ENCODE data around the gene ACSL5.
A peak's percentile ranks its signal among the peaks of the same experiment; 100 is the strongest.

Gene ACSL5, protein sequence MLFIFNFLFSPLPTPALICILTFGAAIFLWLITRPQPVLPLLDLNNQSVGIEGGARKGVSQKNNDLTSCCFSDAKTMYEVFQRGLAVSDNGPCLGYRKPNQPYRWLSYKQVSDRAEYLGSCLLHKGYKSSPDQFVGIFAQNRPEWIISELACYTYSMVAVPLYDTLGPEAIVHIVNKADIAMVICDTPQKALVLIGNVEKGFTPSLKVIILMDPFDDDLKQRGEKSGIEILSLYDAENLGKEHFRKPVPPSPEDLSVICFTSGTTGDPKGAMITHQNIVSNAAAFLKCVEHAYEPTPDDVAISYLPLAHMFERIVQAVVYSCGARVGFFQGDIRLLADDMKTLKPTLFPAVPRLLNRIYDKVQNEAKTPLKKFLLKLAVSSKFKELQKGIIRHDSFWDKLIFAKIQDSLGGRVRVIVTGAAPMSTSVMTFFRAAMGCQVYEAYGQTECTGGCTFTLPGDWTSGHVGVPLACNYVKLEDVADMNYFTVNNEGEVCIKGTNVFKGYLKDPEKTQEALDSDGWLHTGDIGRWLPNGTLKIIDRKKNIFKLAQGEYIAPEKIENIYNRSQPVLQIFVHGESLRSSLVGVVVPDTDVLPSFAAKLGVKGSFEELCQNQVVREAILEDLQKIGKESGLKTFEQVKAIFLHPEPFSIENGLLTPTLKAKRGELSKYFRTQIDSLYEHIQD

GRCh38 chr10:112373912-112374338, at the start of gene ACSL5:
TSS of gene ACSL5 (plus strand) at chr10:112374116. CDS start at chr10:112394947, 20,831 bp downstream.
- Histone ChIP-seq H3K27ac (ENCODE audit: low read depth, low read length) (no peak within 1 kb of the TSS), H3K27me3 (ENCODE audit: control insufficient read depth, insufficient read depth, low read length) (no peaks in the 10 kb centered on the region), H3K4me1 (ENCODE audit: control insufficient read depth, insufficient read depth, low read length) (no peaks in the 10 kb centered on the region), H3K36me3 (ENCODE audit: control insufficient read depth, insufficient read depth, low read length) (no peaks in the 10 kb centered on the region), H3K4me3 (ENCODE audit: low read length) (peak within 1 kb of the TSS; percentile 75), H3K9ac (ENCODE audit: low read length) (no peak within 1 kb of the TSS)

DNA sequence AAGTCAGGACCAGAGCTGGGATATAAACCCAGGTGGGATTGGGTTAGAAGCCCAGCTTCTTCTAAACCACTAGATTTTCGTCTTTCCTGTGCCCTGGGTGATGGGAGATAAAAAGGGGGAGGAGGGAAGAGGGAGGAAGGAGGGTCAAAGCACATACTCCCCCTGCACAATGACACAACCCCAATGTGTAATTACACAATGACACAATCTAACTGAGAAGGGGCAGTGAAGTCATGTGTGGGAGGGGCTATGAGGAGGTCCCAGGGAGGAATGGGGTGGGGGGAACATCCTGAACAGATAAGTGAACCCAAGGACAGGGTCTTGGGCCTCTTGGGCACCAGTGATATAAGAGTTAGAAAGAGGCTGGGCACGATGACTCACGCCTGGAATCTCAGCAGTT, 46.2 kb upstream of the ACSL5 start:
- Histone ChIP-seq H3K4me1 (ENCODE audit: control insufficient read depth, insufficient read depth, low read length) (no peaks in the 10 kb centered on the region), H3K4me3 (ENCODE audit: low read length) (no peak overlapping the region), H3K36me3 (ENCODE audit: control insufficient read depth, insufficient read depth, low read length) (no peaks in the 10 kb centered on the region), H3K27ac (ENCODE audit: low read depth, low read length) (no peak overlapping the region), H3K27me3 (ENCODE audit: control insufficient read depth, insufficient read depth, low read length) (no peaks in the 10 kb centered on the region), H3K9ac (ENCODE audit: low read length) (no peak overlapping the region)

- no peaks in the 10 kb centered on the region for H3K4me1 ChIP-seq (ENCODE audit: control insufficient read depth, insufficient read depth, low read length)
- no peaks in the 10 kb centered on the region for H3K27me3 ChIP-seq (ENCODE audit: control insufficient read depth, insufficient read depth, low read length)
- no peaks in the 10 kb centered on the region for H3K36me3 ChIP-seq (ENCODE audit: control insufficient read depth, insufficient read depth, low read length)
- H3K27ac ChIP-seq (ENCODE audit: low read depth, low read length): no peak overlapping the region
- H3K4me3 ChIP-seq (ENCODE audit: low read length): no peak overlapping the region
- H3K9ac ChIP-seq (ENCODE audit: low read length): no peak overlapping the region
Observed at GRCh38 chr10:112330162-112330561, 43.8 kb upstream of the ACSL5 start.

DNA sequence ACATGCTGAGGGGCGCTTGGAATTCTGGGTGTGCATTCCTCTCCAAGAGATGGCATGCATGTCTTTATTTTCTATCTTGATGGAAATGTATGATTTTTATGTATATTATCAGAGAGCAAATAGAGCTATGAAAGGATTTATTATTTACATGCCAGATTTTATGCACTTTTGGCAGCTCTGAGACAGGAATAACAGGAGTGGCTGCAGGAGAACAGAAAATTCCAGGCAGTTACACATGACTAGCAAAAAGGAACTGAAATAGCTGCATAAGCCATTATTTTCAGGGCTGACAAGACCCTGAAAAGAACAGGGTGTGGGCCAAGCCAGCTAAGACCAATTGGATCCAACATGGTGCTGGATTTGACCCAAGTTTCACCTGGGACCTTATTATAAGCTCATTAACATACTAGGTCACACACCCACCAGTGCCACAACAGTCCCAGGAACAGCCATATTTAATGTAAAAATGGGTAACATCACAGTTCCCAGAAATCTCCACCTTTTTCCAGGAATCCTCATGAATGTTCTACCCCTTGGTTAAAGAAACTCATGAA, 43.2 kb upstream of the ACSL5 start:
- Histone ChIP-seq H3K27me3 (ENCODE audit: control insufficient read depth, insufficient read depth, low read length) (no peaks in the 10 kb centered on the region), H3K27ac (ENCODE audit: low read depth, low read length) (no peak overlapping the region), H3K9ac (ENCODE audit: low read length) (no peak overlapping the region), H3K4me3 (ENCODE audit: low read length) (no peak overlapping the region), H3K36me3 (ENCODE audit: control insufficient read depth, insufficient read depth, low read length) (no peaks in the 10 kb centered on the region), H3K4me1 (ENCODE audit: control insufficient read depth, insufficient read depth, low read length) (no peaks in the 10 kb centered on the region)

GRCh38 chr10:112332022-112332421, 41.9 kb upstream of the ACSL5 start:
- Histone ChIP-seq H3K4me1 (ENCODE audit: control insufficient read depth, insufficient read depth, low read length) (no peaks in the 10 kb centered on the region), H3K27me3 (ENCODE audit: control insufficient read depth, insufficient read depth, low read length) (no peaks in the 10 kb centered on the region), H3K36me3 (ENCODE audit: control insufficient read depth, insufficient read depth, low read length) (no peaks in the 10 kb centered on the region), H3K27ac (ENCODE audit: low read depth, low read length) (no peak overlapping the region), H3K9ac (ENCODE audit: low read length) (no peak overlapping the region), H3K4me3 (ENCODE audit: low read length) (no peak overlapping the region)

- Histone ChIP-seq H3K36me3 (ENCODE audit: control insufficient read depth, insufficient read depth, low read length) (no peaks in the 10 kb centered on the region), H3K4me1 (ENCODE audit: control insufficient read depth, insufficient read depth, low read length) (no peaks in the 10 kb centered on the region), H3K4me3 (ENCODE audit: low read length) (no peak overlapping the region), H3K9ac (ENCODE audit: low read length) (no peak overlapping the region), H3K27me3 (ENCODE audit: control insufficient read depth, insufficient read depth, low read length) (no peaks in the 10 kb centered on the region), H3K27ac (ENCODE audit: low read depth, low read length) (no peak overlapping the region)
Observed at GRCh38 chr10:112332509-112333228, 41.2 kb upstream of the ACSL5 start.

- Histone ChIP-seq H3K4me3 (ENCODE audit: low read length) (no peak overlapping the region), H3K27me3 (ENCODE audit: control insufficient read depth, insufficient read depth, low read length) (no peaks in the 10 kb centered on the region), H3K4me1 (ENCODE audit: control insufficient read depth, insufficient read depth, low read length) (no peaks in the 10 kb centered on the region), H3K36me3 (ENCODE audit: control insufficient read depth, insufficient read depth, low read length) (no peaks in the 10 kb centered on the region), H3K9ac (ENCODE audit: low read length) (no peak overlapping the region), H3K27ac (ENCODE audit: low read depth, low read length) (no peak overlapping the region)
Observed at GRCh38 chr10:112333452-112333851, 40.5 kb upstream of the ACSL5 start.

- Histone ChIP-seq H3K27me3 (ENCODE audit: control insufficient read depth, insufficient read depth, low read length) (no peaks in the 10 kb centered on the region), H3K27ac (ENCODE audit: low read depth, low read length) (no peak overlapping the region), H3K9ac (ENCODE audit: low read length) (no peak overlapping the region)
Observed at GRCh38 chr10:112335111-112335867, 38.6 kb upstream of the ACSL5 start.

DNA sequence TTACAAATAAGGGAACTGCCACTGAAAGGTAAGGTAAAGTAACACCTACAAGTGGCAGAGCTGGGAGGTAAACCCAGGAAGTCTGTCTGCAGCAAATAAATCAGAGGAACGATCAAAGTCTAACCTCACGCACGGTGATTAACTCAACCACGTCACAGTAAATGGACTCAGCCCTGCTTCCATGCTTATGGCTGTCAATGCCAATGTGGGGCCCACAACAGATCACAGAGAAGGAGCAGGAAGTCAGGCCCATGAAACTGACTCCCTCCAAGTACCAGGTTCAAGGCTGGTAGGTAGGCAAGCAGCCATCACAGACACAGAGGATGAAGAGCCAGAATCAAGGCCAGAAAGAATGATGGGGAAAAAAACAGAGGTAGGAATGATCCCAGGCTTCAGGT, 38.0 kb upstream of the ACSL5 start:
- no peaks in the 10 kb centered on the region for H3K27me3 ChIP-seq (ENCODE audit: control insufficient read depth, insufficient read depth, low read length)
- no peaks in the 10 kb centered on the region for H3K4me1 ChIP-seq (ENCODE audit: control insufficient read depth, insufficient read depth, low read length)
- no peak overlapping the region for H3K27ac ChIP-seq (ENCODE audit: low read depth, low read length)

More at GRCh38 chr10:112335111-112335867, 38.6 kb upstream of the ACSL5 start:
- H3K4me1 ChIP-seq (ENCODE audit: control insufficient read depth, insufficient read depth, low read length): no peaks in the 10 kb centered on the region
- no peaks in the 10 kb centered on the region for H3K36me3 ChIP-seq (ENCODE audit: control insufficient read depth, insufficient read depth, low read length)
- no peak overlapping the region for H3K4me3 ChIP-seq (ENCODE audit: low read length)

GRCh38 chr10:112336556-112337201, 37.2 kb upstream of the ACSL5 start:
- H3K9ac ChIP-seq (ENCODE audit: low read length): no peak overlapping the region
- no peaks in the 10 kb centered on the region for H3K4me1 ChIP-seq (ENCODE audit: control insufficient read depth, insufficient read depth, low read length)
- no peak overlapping the region for H3K27ac ChIP-seq (ENCODE audit: low read depth, low read length)

More for the DNA sequence above, 38.0 kb upstream of the ACSL5 start:
- no peaks in the 10 kb centered on the region for H3K36me3 ChIP-seq (ENCODE audit: control insufficient read depth, insufficient read depth, low read length)
- no peak overlapping the region for H3K4me3 ChIP-seq (ENCODE audit: low read length)
- no peak overlapping the region for H3K9ac ChIP-seq (ENCODE audit: low read length)

DNA sequence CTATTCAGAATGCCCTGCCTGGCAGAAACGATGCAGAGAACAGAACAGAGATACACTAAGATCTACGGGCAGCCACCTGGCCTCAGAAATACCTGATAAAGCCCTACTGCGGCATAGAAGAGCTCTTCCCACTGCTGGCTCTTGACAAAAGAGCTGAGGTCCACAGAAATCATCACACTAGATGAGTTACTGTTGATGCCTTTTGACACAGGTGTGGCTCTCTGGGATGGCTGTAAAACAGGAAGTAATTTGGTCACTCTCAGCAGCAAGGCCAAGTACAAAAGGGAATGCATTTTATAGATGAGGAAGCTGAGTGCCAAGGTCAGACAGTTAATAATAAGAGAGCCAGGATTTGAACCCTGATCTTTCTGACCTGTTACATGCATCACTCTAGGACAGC, 35.0 kb upstream of the ACSL5 start:
- no peaks in the 10 kb centered on the region for H3K4me1 ChIP-seq (ENCODE audit: control insufficient read depth, insufficient read depth, low read length)
- no peaks in the 10 kb centered on the region for H3K27me3 ChIP-seq (ENCODE audit: control insufficient read depth, insufficient read depth, low read length)
- H3K36me3 ChIP-seq (ENCODE audit: control insufficient read depth, insufficient read depth, low read length): no peaks in the 10 kb centered on the region
- peak overlapping the region; percentile 10 for H3K9ac ChIP-seq (ENCODE audit: low read length)
- no peak overlapping the region for H3K27ac ChIP-seq (ENCODE audit: low read depth, low read length)
- H3K4me3 ChIP-seq (ENCODE audit: low read length): no peak overlapping the region

More at GRCh38 chr10:112336556-112337201, 37.2 kb upstream of the ACSL5 start:
- Histone ChIP-seq H3K27me3 (ENCODE audit: control insufficient read depth, insufficient read depth, low read length) (no peaks in the 10 kb centered on the region), H3K4me3 (ENCODE audit: low read length) (no peak overlapping the region), H3K36me3 (ENCODE audit: control insufficient read depth, insufficient read depth, low read length) (no peaks in the 10 kb centered on the region)

Measured in rectal smooth muscle tissue (tissue), 1 donor.